Lung (tissue), 12 donors: Measurements from ENCODE around the gene POU1F1. TPM values are rescaled to one million over a fixed set of nuclear protein-coding genes. Genes with fewer than 3 reads are reported as not detected.
"Not testable (repeated sequence)": the region's sequence is repeated elsewhere in the genome, so short reads cannot be mapped to it uniquely, and the experiment has no call there.

Experiments used
- ATAC-seq: fragments of 200-7000 bp; cut with Tn5 transposase; one replicate; pipeline ENCODE4 v1.9.1; 2020; ENCODE audit warnings: moderate number of reproducible peaks; ENCODE audit not compliant: insufficient read depth, low FRiP score
- DNase-seq, 3 donors: peaks; one replicate each; pipeline ENCODE4 v3.0.0-alpha.2; 2013 to 2017
- H3K27ac ChIP-seq, 2 donors: one replicate each; pipeline ENCODE4 v1.5.1; 2013; ENCODE audit warnings: mild to moderate bottlenecking in 2 of 2, moderate library complexity in 2 of 2, control low read depth in 1 of 2, inconsistent platforms in 1 of 2, low read depth in 1 of 2, low read length in 1 of 2
- H3K27me3 ChIP-seq, 3 donors: one replicate each; pipeline ENCODE4 v1.5.1; 2013; ENCODE audit warnings: low read length in 2 of 3; ENCODE audit not compliant: control insufficient read depth in 3 of 3, insufficient read depth in 3 of 3
- H3K36me3 ChIP-seq, 4 donors: one replicate each; pipeline ENCODE4 v1.5.1; 2013; ENCODE audit warnings: low read length in 4 of 4, mild to moderate bottlenecking in 1 of 4, moderate library complexity in 1 of 4; ENCODE audit not compliant: control insufficient read depth in 4 of 4, insufficient read depth in 4 of 4
- H3K4me1 ChIP-seq, 5 donors: one replicate each; pipeline ENCODE4 v1.5.1; 2013; ENCODE audit warnings: low read length in 5 of 5, mild to moderate bottlenecking in 2 of 5, moderate library complexity in 1 of 5; ENCODE audit not compliant: control insufficient read depth in 5 of 5, insufficient read depth in 5 of 5
- H3K4me3 ChIP-seq: one replicate; pipeline ENCODE4 v1.5.1; 2013; ENCODE audit warnings: mild to moderate bottlenecking, control low read depth, moderate library complexity
- H3K9ac ChIP-seq, 2 donors: one replicate each; pipeline ENCODE4 v1.5.1; 2013; ENCODE audit warnings: low read length in 2 of 2, control low read depth in 1 of 2; ENCODE audit not compliant: insufficient read depth in 1 of 2
- H3K9me3 ChIP-seq, 4 donors: one replicate each; pipeline ENCODE4 v1.5.1; 2013; ENCODE audit warnings: low read length in 3 of 4, mild to moderate bottlenecking in 1 of 4, moderate library complexity in 1 of 4; ENCODE audit not compliant: control insufficient read depth in 4 of 4, insufficient read depth in 3 of 4
- WGBS, 2 donors: extraction: QIAGEN DNeasy Blood & Tissue Kit; methylation state at CpG; one replicate each; pipeline ENCODE4 v1.1.7; 2013; 5-methylcytosine and 5-hydroxymethylcytosine counted together
- polyA plus RNA-seq, 2 donors: library from polyadenylated mRNA; stranded (reverse); fragments of 200-250 nt; gene quantifications; one replicate each; pipeline ENCODE4 v1.2.1, GENCODE V29; 2013
- total RNA-seq, 2 donors: library from RNA; depleted of rRNA in 1 of 2; stranded (reverse); fragments of >200 nt in 1 of 2; gene quantifications; one replicate each; pipeline ENCODE4 v1.2.1, GENCODE V29; 2014 to 2021
- TF ChIP-seq, protein P1 (sequence below): IDR thresholded peaks from 2 replicates; pipeline ENCODE4 v1.5.1; 2012; ENCODE audit warnings: mild to moderate bottlenecking; ENCODE audit errors: control extremely low read depth, extremely low read depth
- donor health status: control.
- donor health status: control.
- donor health status: Bipolar disorder and iron deficiency.
- donor health status: healthy.
- donor health status: DM: yes; HTN: yes; CAD: no.

POU1F1 gene
- total and polyA plus RNA-seq, 4 donors = not detected

GRCh38 chr3:87309601-87310000 is 33.2 kb upstream of the POU1F1 start:
- no peak for ATAC-seq

DNA sequence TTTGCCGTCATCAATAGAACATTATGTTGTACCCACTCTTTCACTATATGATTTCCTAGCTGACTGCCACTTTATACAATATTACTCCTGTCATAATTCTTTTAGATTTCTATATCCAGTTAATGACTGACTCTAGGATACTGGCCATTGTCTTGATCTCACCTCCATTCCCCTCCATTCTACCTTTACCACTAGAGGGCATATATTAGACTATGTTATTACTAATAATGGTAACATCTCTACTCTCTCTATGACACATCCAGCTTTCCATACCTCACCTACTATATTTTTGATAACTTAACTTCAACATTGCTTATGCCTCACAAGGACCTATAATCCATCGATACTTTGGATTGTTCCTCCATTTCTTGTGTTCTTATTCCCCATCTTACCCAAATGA is 31.4 kb upstream of the POU1F1 start:
- Histone ChIP-seq H3K36me3 (no peaks in the 10 kb centered on the region), H3K9me3 (no peaks in the 10 kb centered on the region), H3K4me1 (no peaks in the 10 kb centered on the region), H3K27me3 (no peaks in the 10 kb centered on the region), H3K27ac (no peak overlapping the region), H3K4me3 (no peak overlapping the region), H3K9ac (no peak overlapping the region)
- no peak for ATAC-seq
- TF ChIP-seq, protein P1, sequence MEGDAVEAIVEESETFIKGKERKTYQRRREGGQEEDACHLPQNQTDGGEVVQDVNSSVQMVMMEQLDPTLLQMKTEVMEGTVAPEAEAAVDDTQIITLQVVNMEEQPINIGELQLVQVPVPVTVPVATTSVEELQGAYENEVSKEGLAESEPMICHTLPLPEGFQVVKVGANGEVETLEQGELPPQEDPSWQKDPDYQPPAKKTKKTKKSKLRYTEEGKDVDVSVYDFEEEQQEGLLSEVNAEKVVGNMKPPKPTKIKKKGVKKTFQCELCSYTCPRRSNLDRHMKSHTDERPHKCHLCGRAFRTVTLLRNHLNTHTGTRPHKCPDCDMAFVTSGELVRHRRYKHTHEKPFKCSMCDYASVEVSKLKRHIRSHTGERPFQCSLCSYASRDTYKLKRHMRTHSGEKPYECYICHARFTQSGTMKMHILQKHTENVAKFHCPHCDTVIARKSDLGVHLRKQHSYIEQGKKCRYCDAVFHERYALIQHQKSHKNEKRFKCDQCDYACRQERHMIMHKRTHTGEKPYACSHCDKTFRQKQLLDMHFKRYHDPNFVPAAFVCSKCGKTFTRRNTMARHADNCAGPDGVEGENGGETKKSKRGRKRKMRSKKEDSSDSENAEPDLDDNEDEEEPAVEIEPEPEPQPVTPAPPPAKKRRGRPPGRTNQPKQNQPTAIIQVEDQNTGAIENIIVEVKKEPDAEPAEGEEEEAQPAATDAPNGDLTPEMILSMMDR = no peak
- no peak for DNase-seq
- WGBS, 2 donors = 84 to 91% methylated on average over 2 of the region's 2 CpGs

More at GRCh38 chr3:87309601-87310000, 33.2 kb upstream of the POU1F1 start:
- 89 to 95% methylated on average over 3 of the region's 3 CpGs for WGBS, 2 donors
- no peak for DNase-seq
- Histone ChIP-seq H3K4me1 (no peaks in the 10 kb centered on the region), H3K9ac (no peak overlapping the region), H3K36me3 (no peaks in the 10 kb centered on the region), H3K27me3 (no peaks in the 10 kb centered on the region), H3K27ac (no peak overlapping the region), H3K4me3 (no peak overlapping the region), H3K9me3 (no peaks in the 10 kb centered on the region)
- TF ChIP-seq, protein P1 = no peak

- H3K4me3 ChIP-seq = no peak overlapping the region
- ATAC-seq = no peak
- TF ChIP-seq, protein P1 = no peak
- H3K27me3 ChIP-seq = no peaks in the 10 kb centered on the region
- DNase-seq = peak in 1 of 3 donors; percentile 1
- no peak overlapping the region for H3K9ac ChIP-seq
- H3K9me3 ChIP-seq = no peaks in the 10 kb centered on the region
- no peak overlapping the region for H3K27ac ChIP-seq
- 70 to 78% methylated on average over 3 of the region's 3 CpGs for WGBS, 2 donors
- no peaks in the 10 kb centered on the region for H3K36me3 ChIP-seq
- no peaks in the 10 kb centered on the region for H3K4me1 ChIP-seq
These were observed 29.1 kb upstream of the POU1F1 start for GRCh38 chr3:87305517-87305916.

GRCh38 chr3:87305031-87305430 is 28.6 kb upstream of the POU1F1 start:
- H3K9me3 ChIP-seq, H3K9ac ChIP-seq, H3K4me1 ChIP-seq, H3K27ac ChIP-seq, DNase-seq, H3K4me3 ChIP-seq, H3K36me3 ChIP-seq, H3K27me3 ChIP-seq, ATAC-seq: not testable (repeated sequence)
- WGBS, 2 donors = 82 to 86% methylated on average over 1 of the region's 1 CpG
